ENCODE measurements around the gene RGS9.

The RGS9 gene

GRCh38 chr17:65190467-65191097, 53.4 kb downstream of the RGS9 start:
- Histone ChIP-seq H3K9me3 (ENCODE audit: control insufficient read depth, low read depth, low read length) (no peaks in the 10 kb centered on the region), H3K27me3 (ENCODE audit: control insufficient read depth, insufficient read depth, low read length) (no peaks in the 10 kb centered on the region), H3K4me3 (ENCODE audit: low read length) (no peak overlapping the region), H3K36me3 (ENCODE audit: control insufficient read depth, low read depth, low read length) (no peaks in the 10 kb centered on the region), H3K9ac (ENCODE audit: low read length) (no peak overlapping the region), H3K4me1 (ENCODE audit: control insufficient read depth, low read depth, low read length) (peaks cover 7% of the 10 kb centered on the region), H3K27ac (ENCODE audit: low read length) (no peak overlapping the region)

GRCh38 chr17:65191811-65192740, 54.9 kb downstream of the RGS9 start:
- peaks cover 4% of the 10 kb centered on the region for H3K4me1 ChIP-seq (ENCODE audit: control insufficient read depth, low read depth, low read length)
- H3K27ac ChIP-seq (ENCODE audit: low read length): no peak overlapping the region
- H3K27me3 ChIP-seq (ENCODE audit: control insufficient read depth, insufficient read depth, low read length): no peaks in the 10 kb centered on the region
- H3K9ac ChIP-seq (ENCODE audit: low read length): no peak overlapping the region
- no peaks in the 10 kb centered on the region for H3K9me3 ChIP-seq (ENCODE audit: control insufficient read depth, low read depth, low read length)
- no peak overlapping the region for H3K4me3 ChIP-seq (ENCODE audit: low read length)
- no peaks in the 10 kb centered on the region for H3K36me3 ChIP-seq (ENCODE audit: control insufficient read depth, low read depth, low read length)

- H3K4me3 ChIP-seq (ENCODE audit: low read length): no peak overlapping the region
- no peaks in the 10 kb centered on the region for H3K36me3 ChIP-seq (ENCODE audit: control insufficient read depth, low read depth, low read length)
- no peaks in the 10 kb centered on the region for H3K27me3 ChIP-seq (ENCODE audit: control insufficient read depth, insufficient read depth, low read length)
- no peaks in the 10 kb centered on the region for H3K9me3 ChIP-seq (ENCODE audit: control insufficient read depth, low read depth, low read length)
- H3K27ac ChIP-seq (ENCODE audit: low read length): no peak overlapping the region
- peaks cover 4% of the 10 kb centered on the region for H3K4me1 ChIP-seq (ENCODE audit: control insufficient read depth, low read depth, low read length)
- no peak overlapping the region for H3K9ac ChIP-seq (ENCODE audit: low read length)
Observed at GRCh38 chr17:65193305-65193704, 56.1 kb downstream of the RGS9 start.

- Histone ChIP-seq H3K9ac (ENCODE audit: low read length) (no peak overlapping the region), H3K4me1 (ENCODE audit: control insufficient read depth, low read depth, low read length) (peaks cover 4% of the 10 kb centered on the region), H3K27ac (ENCODE audit: low read length) (no peak overlapping the region), H3K27me3 (ENCODE audit: control insufficient read depth, insufficient read depth, low read length) (no peaks in the 10 kb centered on the region), H3K9me3 (ENCODE audit: control insufficient read depth, low read depth, low read length) (no peaks in the 10 kb centered on the region), H3K36me3 (ENCODE audit: control insufficient read depth, low read depth, low read length) (no peaks in the 10 kb centered on the region), H3K4me3 (ENCODE audit: low read length) (no peak overlapping the region)
Observed at GRCh38 chr17:65193716-65194293, 56.6 kb downstream of the RGS9 start.

GRCh38 chr17:65194670-65195334, 57.6 kb downstream of the RGS9 start:
- Histone ChIP-seq H3K27me3 (ENCODE audit: control insufficient read depth, insufficient read depth, low read length) (no peaks in the 10 kb centered on the region), H3K9ac (ENCODE audit: low read length) (no peak overlapping the region), H3K27ac (ENCODE audit: low read length) (no peak overlapping the region), H3K4me3 (ENCODE audit: low read length) (no peak overlapping the region), H3K36me3 (ENCODE audit: control insufficient read depth, low read depth, low read length) (no peaks in the 10 kb centered on the region), H3K4me1 (ENCODE audit: control insufficient read depth, low read depth, low read length) (peaks cover 4% of the 10 kb centered on the region), H3K9me3 (ENCODE audit: control insufficient read depth, low read depth, low read length) (no peaks in the 10 kb centered on the region)

- Histone ChIP-seq H3K27me3 (ENCODE audit: control insufficient read depth, insufficient read depth, low read length) (no peaks in the 10 kb centered on the region), H3K4me1 (ENCODE audit: control insufficient read depth, low read depth, low read length) (peaks cover 4% of the 10 kb centered on the region), H3K36me3 (ENCODE audit: control insufficient read depth, low read depth, low read length) (no peaks in the 10 kb centered on the region), H3K9me3 (ENCODE audit: control insufficient read depth, low read depth, low read length) (no peaks in the 10 kb centered on the region), H3K9ac (ENCODE audit: low read length) (no peak overlapping the region), H3K27ac (ENCODE audit: low read length) (no peak overlapping the region), H3K4me3 (ENCODE audit: low read length) (no peak overlapping the region)
Observed at GRCh38 chr17:65195716-65196115, 58.5 kb downstream of the RGS9 start.

- no peak overlapping the region for H3K4me3 ChIP-seq (ENCODE audit: low read length)
- no peak overlapping the region for H3K27ac ChIP-seq (ENCODE audit: low read length)
- peaks cover 4% of the 10 kb centered on the region for H3K4me1 ChIP-seq (ENCODE audit: control insufficient read depth, low read depth, low read length)
- no peaks in the 10 kb centered on the region for H3K36me3 ChIP-seq (ENCODE audit: control insufficient read depth, low read depth, low read length)
- H3K9me3 ChIP-seq (ENCODE audit: control insufficient read depth, low read depth, low read length): no peaks in the 10 kb centered on the region
- H3K9ac ChIP-seq (ENCODE audit: low read length): no peak overlapping the region
- H3K27me3 ChIP-seq (ENCODE audit: control insufficient read depth, insufficient read depth, low read length): no peaks in the 10 kb centered on the region
Observed at GRCh38 chr17:65196617-65197016, 59.4 kb downstream of the RGS9 start.

- no peaks in the 10 kb centered on the region for H3K9me3 ChIP-seq (ENCODE audit: control insufficient read depth, low read depth, low read length)
- no peak overlapping the region for H3K27ac ChIP-seq (ENCODE audit: low read length)
- no peaks in the 10 kb centered on the region for H3K36me3 ChIP-seq (ENCODE audit: control insufficient read depth, low read depth, low read length)
- no peak overlapping the region for H3K9ac ChIP-seq (ENCODE audit: low read length)
- H3K27me3 ChIP-seq (ENCODE audit: control insufficient read depth, insufficient read depth, low read length): no peaks in the 10 kb centered on the region
- H3K4me3 ChIP-seq (ENCODE audit: low read length): no peak overlapping the region
- H3K4me1 ChIP-seq (ENCODE audit: control insufficient read depth, low read depth, low read length): no peaks in the 10 kb centered on the region
Observed at GRCh38 chr17:65197201-65197600, 60.0 kb downstream of the RGS9 start.

- Histone ChIP-seq H3K9me3 (ENCODE audit: control insufficient read depth, low read depth, low read length) (no peaks in the 10 kb centered on the region), H3K4me3 (ENCODE audit: low read length) (no peak overlapping the region)
Observed at GRCh38 chr17:65198653-65199382, 61.6 kb downstream of the RGS9 start.

GRCh38 chr17:65201331-65201730, 64.2 kb downstream of the RGS9 start:
- Histone ChIP-seq H3K9me3 (ENCODE audit: control insufficient read depth, low read depth, low read length) (no peaks in the 10 kb centered on the region), H3K27me3 (ENCODE audit: control insufficient read depth, insufficient read depth, low read length) (no peaks in the 10 kb centered on the region), H3K9ac (ENCODE audit: low read length) (no peak overlapping the region), H3K4me3 (ENCODE audit: low read length) (no peak overlapping the region), H3K4me1 (ENCODE audit: control insufficient read depth, low read depth, low read length) (no peaks in the 10 kb centered on the region), H3K36me3 (ENCODE audit: control insufficient read depth, low read depth, low read length) (no peaks in the 10 kb centered on the region), H3K27ac (ENCODE audit: low read length) (no peak overlapping the region)

More at GRCh38 chr17:65198653-65199382, 61.6 kb downstream of the RGS9 start:
- no peak overlapping the region for H3K9ac ChIP-seq (ENCODE audit: low read length)
- H3K27ac ChIP-seq (ENCODE audit: low read length): no peak overlapping the region
- H3K36me3 ChIP-seq (ENCODE audit: control insufficient read depth, low read depth, low read length): no peaks in the 10 kb centered on the region
- H3K27me3 ChIP-seq (ENCODE audit: control insufficient read depth, insufficient read depth, low read length): no peaks in the 10 kb centered on the region
- no peaks in the 10 kb centered on the region for H3K4me1 ChIP-seq (ENCODE audit: control insufficient read depth, low read depth, low read length)

Data from iPS-18a (cell line).